ENCODE data around the gene MSTN. TPM values are rescaled to one million over a fixed set of nuclear protein-coding genes. Genes with fewer than 3 reads are reported as not detected.
A peak's percentile ranks its signal among the peaks of the same experiment; 100 is the strongest.

The MSTN gene
- total RNA-seq, 4 donors from 2014 or later = 0.95 to 1.9 TPM; not detected in 2

- Histone ChIP-seq H3K4me3 (no peak overlapping the region), H3K9me3 (no peaks in the 10 kb centered on the region), H3K27me3 (no peaks in the 10 kb centered on the region), H3K4me1 (no peaks in the 10 kb centered on the region), H3K27ac (no peak overlapping the region), H3K36me3 (no peaks in the 10 kb centered on the region)
- intact Hi-C loops (cut with DNase I; ENCODE audit: low total_unique reads) = no loop called here
- TF ChIP-seq CTCF (IDR thresholded peaks at IDR 0.05) = no peak
- no peak for TF ChIP-seq POLR2A (IDR thresholded peaks at IDR 0.05)
- no peak for DNase-seq
Measured at GRCh38 chr2:190082118-190082517, 19.6 kb upstream of the MSTN start.

DNA sequence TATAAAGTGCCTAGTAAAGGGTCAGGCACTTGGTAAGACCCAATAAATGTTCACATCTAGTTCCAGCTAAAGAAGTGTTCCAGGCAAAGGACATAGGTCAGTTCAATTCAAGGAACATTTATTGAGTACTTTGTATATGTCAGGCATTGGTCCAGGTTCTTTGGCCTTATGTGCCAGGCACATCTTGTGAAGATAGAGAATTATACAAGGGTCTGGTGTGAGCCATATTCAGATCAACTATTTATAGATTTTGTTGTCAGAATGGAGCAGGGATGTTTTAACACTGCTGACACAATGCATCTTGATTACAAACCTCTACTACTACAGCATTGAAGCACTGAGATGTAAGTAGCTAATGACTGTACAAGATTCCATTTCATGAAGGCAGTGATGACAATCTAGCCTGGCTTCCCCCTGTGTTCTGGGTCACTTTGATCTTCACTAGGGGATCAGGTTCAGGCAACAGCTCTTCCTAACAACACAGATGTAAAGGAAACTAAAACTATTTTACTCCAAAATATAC is 18.1 kb upstream of the MSTN start:
- Histone ChIP-seq H3K4me3 (no peak overlapping the region), H3K4me1 (no peaks in the 10 kb centered on the region), H3K9me3 (no peaks in the 10 kb centered on the region), H3K36me3 (no peaks in the 10 kb centered on the region), H3K27me3 (no peaks in the 10 kb centered on the region), H3K27ac (no peak overlapping the region)
- no peak for TF ChIP-seq CTCF (IDR thresholded peaks at IDR 0.05)
- TF ChIP-seq POLR2A (IDR thresholded peaks at IDR 0.05) = no peak
- intact Hi-C loops (cut with DNase I; ENCODE audit: low total_unique reads) = no loop called here
- no peak for DNase-seq

- intact Hi-C loops (cut with DNase I; ENCODE audit: low total_unique reads) = no loop called here
- no peak overlapping the region for H3K27ac ChIP-seq
- no peak overlapping the region for H3K4me3 ChIP-seq
- H3K4me1 ChIP-seq = no peaks in the 10 kb centered on the region
- no peaks in the 10 kb centered on the region for H3K9me3 ChIP-seq
- H3K36me3 ChIP-seq = no peaks in the 10 kb centered on the region
- DNase-seq = no peak
- no peak for TF ChIP-seq CTCF (IDR thresholded peaks at IDR 0.05)
- TF ChIP-seq POLR2A (IDR thresholded peaks at IDR 0.05) = no peak
- H3K27me3 ChIP-seq = no peaks in the 10 kb centered on the region
Measured at GRCh38 chr2:190079160-190079559, 16.6 kb upstream of the MSTN start.

DNA sequence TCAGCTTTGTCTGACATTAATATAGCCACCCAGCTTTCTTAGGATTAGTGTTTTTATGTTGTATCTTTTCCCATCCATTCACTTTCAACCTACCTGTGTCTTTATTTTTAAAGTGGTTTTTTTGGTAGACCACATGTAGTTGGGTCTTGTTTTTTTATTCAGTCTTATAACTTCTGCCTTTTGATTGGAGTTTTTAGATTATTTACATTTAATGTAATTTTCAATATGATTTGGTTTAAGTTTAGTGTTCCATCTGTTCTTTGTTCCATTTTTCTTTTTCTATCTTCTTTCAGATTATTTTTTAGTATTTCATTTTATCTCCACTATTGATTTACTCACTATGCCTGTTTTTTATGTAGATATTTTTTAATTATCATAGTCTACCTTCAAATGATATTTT is 13.1 kb upstream of the MSTN start:
- no peak for TF ChIP-seq POLR2A (IDR thresholded peaks at IDR 0.05)
- TF ChIP-seq CTCF (IDR thresholded peaks at IDR 0.05) = no peak
- no peaks in the 10 kb centered on the region for H3K4me1 ChIP-seq
- DNase-seq = no peak

DNA sequence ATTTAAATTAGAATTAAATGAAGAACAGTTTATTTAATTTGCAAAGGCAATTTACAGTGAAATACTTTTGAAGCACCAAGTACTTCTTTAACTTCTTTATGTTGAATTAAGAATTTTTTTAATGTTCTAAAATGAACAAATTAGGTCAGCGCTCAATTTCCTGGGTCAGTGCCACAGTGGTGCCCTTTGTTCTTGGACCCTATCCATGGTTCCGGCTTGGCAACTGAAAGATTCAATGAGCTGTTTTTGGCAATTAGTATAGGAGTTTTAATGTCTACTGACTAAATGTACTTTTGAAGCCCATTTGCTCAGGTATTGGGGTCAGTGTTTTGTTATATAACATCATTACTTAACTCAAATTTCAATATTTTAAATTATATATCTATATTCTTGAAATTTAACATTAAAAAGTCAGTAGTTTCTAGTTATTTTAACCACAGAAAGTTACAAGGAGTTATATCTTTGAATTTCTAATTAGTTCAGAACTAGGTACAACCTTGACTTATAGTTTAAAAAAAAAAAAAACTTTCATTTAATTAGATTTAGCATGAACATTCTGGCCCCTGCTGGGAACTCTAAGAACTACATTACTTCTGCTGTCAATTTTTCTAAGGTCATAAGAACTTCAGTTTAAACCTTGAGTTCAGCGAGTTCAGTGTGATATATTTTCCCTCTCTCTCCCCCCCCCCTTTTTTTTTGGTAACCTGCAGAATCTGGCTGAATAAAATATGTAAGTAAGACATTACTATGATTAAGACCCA is 7.6 kb upstream of the MSTN start:
- Histone ChIP-seq H3K27ac (no peak overlapping the region), H3K4me1 (no peaks in the 10 kb centered on the region), H3K4me3 (no peak overlapping the region), H3K27me3 (no peaks in the 10 kb centered on the region), H3K9me3 (no peaks in the 10 kb centered on the region), H3K36me3 (no peaks in the 10 kb centered on the region)
- TF ChIP-seq CTCF (IDR thresholded peaks at IDR 0.05) (peak; percentile 37 to 57 (median 48)), POLR2A (IDR thresholded peaks at IDR 0.05) (no peak)
- DNase-seq = peak in 1 of 2 donors; percentile 31
- intact Hi-C loops (cut with DNase I; ENCODE audit: low total_unique reads) = no loop called here

More for the DNA sequence above, 13.1 kb upstream of the MSTN start:
- no peaks in the 10 kb centered on the region for H3K9me3 ChIP-seq
- no peaks in the 10 kb centered on the region for H3K36me3 ChIP-seq
- H3K4me3 ChIP-seq = no peak overlapping the region
- intact Hi-C loops (cut with DNase I; ENCODE audit: low total_unique reads) = no loop called here
- no peaks in the 10 kb centered on the region for H3K27me3 ChIP-seq
- H3K27ac ChIP-seq = no peak overlapping the region

Measured in uterus (tissue), 4 donors.